ENCODE measurements around the gene RCOR1. TPM values are rescaled to one million over a fixed set of nuclear protein-coding genes. Genes with fewer than 3 reads are reported as not detected.

The RCOR1 gene
- total and polyA plus RNA-seq, 9 donors = 7.2 to 22.3 (median 18.3) TPM

DNA sequence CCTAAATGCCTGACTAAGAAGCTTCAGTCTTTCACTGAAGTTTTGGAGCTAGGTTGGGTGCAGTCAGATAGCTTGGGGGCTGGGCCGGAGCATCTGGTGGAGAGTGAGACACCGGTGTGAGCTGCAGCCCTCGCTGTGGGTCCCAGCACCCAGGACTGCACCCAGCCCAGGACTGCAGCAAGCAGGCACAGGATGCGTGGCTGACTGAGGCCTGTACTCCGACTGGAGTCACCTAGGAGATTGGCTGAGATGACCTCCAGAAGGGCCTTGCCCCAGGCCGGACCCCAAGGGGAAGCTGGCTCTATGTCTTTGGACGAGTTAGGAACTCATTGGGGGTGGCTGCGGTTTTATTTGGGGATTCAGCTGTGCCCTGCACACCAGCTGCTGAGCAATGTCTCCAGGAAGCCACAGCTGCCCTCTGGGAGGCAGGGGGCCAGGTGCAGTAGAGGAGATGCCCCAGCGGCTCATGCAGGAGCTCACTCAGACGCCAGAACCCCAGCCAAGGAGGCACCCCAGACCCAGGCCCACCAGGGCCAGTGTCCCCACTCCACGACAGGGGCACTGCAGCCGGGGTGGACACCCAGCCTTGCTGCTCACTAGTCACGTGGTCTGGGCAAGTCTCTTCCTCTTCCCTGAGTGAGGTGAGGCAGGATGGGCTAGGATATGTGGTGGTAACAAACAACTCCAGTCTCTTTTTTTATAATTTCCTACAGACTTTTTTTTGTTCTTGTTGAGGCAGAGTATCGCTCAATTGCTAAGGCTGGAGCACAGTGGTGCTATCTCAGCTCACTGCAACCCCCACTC, 31.8 kb upstream of the RCOR1 start:
- no peak for DNase-seq
- no peak overlapping the region for H3K27ac ChIP-seq
- H3K4me3 ChIP-seq = no peak overlapping the region
- intact Hi-C loops (cut with DNase I) = no loop called here
- TF ChIP-seq, protein P1, sequence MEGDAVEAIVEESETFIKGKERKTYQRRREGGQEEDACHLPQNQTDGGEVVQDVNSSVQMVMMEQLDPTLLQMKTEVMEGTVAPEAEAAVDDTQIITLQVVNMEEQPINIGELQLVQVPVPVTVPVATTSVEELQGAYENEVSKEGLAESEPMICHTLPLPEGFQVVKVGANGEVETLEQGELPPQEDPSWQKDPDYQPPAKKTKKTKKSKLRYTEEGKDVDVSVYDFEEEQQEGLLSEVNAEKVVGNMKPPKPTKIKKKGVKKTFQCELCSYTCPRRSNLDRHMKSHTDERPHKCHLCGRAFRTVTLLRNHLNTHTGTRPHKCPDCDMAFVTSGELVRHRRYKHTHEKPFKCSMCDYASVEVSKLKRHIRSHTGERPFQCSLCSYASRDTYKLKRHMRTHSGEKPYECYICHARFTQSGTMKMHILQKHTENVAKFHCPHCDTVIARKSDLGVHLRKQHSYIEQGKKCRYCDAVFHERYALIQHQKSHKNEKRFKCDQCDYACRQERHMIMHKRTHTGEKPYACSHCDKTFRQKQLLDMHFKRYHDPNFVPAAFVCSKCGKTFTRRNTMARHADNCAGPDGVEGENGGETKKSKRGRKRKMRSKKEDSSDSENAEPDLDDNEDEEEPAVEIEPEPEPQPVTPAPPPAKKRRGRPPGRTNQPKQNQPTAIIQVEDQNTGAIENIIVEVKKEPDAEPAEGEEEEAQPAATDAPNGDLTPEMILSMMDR (IDR thresholded peaks at IDR 0.05) = no peak
- TF ChIP-seq EP300 (IDR thresholded peaks at IDR 0.05) = no peak
- no peak for TF ChIP-seq POLR2A (IDR thresholded peaks at IDR 0.05)
- H3K4me1 ChIP-seq (ENCODE audit: insufficient read depth) = no peaks in the 10 kb centered on the region
- no peaks in the 10 kb centered on the region for H3K9me3 ChIP-seq
- no peaks in the 10 kb centered on the region for H3K36me3 ChIP-seq
- H3K27me3 ChIP-seq = no peaks in the 10 kb centered on the region
- 83 to 87% (median 85%) methylated on average over 14 of the region's 14 CpGs for WGBS, 3 donors

DNA sequence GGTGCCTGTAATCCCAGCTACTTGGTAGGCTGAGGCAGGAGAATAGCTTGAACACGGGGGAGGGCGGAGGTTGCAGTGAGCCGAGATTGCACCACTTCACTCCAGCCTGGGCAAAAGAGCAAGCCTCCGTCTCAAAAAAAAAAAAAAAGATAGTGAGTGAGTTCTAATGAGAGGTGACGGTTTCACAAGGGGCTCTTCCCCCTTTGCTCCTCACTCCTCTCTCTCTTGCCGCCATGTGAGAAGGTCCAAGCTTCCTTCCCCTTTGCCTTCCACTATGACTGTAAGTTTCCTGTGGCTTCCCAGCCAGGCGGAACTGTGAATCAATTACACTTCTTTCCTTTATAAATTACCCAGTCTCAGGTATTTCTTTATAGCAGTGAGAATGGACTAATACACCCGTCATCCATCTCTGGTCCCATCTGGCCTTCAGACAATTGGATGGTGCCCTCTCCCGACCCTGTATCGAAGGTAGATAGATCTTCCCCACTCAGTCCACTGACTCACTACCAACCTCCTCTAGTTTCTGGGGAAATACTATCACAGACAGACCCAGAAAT, 27.0 kb upstream of the RCOR1 start:
- no peaks in the 10 kb centered on the region for H3K27me3 ChIP-seq
- no peaks in the 10 kb centered on the region for H3K4me1 ChIP-seq (ENCODE audit: insufficient read depth)
- no peaks in the 10 kb centered on the region for H3K9me3 ChIP-seq
- H3K36me3 ChIP-seq = no peaks in the 10 kb centered on the region
- WGBS, 3 donors = 79 to 80% (median 80%) methylated on average over 10 of the region's 10 CpGs
- H3K27ac ChIP-seq = no peak overlapping the region
- DNase-seq = no peak
- no peak overlapping the region for H3K4me3 ChIP-seq
- intact Hi-C loops (cut with DNase I) = no loop called here
- no peak for TF ChIP-seq POLR2A (IDR thresholded peaks at IDR 0.05)
- no peak for TF ChIP-seq EP300 (IDR thresholded peaks at IDR 0.05)

DNA sequence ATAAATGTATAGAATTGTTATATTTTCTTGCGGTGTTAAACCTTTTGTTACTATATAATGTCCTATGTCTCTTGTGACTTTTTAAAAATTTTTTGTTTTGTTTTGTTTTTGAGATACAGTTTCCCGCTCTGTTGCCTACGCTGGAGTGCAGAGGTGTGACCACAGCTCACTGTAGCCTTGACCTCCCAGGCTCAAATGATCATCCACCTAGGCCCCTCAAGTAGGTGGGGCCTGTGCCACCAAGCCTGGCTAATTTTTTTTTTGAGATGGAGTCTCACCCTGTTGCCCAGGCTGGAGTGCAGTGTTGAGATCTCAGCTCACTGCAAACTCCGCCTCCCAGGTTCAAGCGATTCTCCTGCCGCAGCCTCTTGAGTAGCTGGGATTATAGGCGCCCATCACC, 26.5 kb upstream of the RCOR1 start:
- Histone ChIP-seq H3K4me1 (ENCODE audit: insufficient read depth) (no peaks in the 10 kb centered on the region), H3K36me3 (no peaks in the 10 kb centered on the region), H3K27ac (no peak overlapping the region), H3K4me3 (no peak overlapping the region), H3K27me3 (no peaks in the 10 kb centered on the region), H3K9me3 (no peaks in the 10 kb centered on the region)
- no peak for DNase-seq
- WGBS, 3 donors = 94 to 95% (median 95%) methylated on average over 7 of the region's 7 CpGs
- intact Hi-C loops (cut with DNase I) = no loop called here
- TF ChIP-seq POLR2A (IDR thresholded peaks at IDR 0.05) (no peak), EP300 (IDR thresholded peaks at IDR 0.05) (no peak)
- TF ChIP-seq, protein P1 (IDR thresholded peaks at IDR 0.05) = no peak

DNA sequence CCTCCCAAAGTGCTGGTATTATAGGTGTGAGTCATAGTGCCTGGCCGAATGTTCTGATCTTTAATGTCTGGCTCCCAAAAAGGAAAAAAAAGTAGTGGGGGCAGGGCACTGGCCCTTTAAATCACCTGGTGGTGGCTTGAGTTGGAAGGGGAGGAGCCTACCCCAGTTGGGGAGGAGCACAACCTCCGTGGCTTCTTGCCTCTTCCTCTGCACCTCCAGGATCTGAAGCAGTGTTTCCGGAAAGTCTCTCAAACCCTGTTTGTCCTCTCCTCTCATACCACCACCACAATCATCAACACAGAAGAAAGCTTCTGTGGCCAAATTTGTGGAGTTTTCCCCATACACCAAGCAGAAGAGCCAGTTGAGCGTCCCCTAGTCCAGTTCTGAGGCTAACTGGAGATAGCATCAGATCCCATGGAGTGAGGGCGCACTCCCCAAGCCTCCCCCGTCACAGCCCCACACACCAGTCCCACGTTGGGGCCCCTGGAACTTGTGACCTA, 24.3 kb upstream of the RCOR1 start:
- WGBS, 3 donors = 49 to 56% (median 49%) methylated on average over 7 of the region's 7 CpGs
- no peaks in the 10 kb centered on the region for H3K9me3 ChIP-seq
- no peaks in the 10 kb centered on the region for H3K27me3 ChIP-seq
- DNase-seq = no peak
- H3K36me3 ChIP-seq = no peaks in the 10 kb centered on the region
- H3K4me3 ChIP-seq = no peak overlapping the region
- no peak overlapping the region for H3K27ac ChIP-seq
- TF ChIP-seq POLR2A (IDR thresholded peaks at IDR 0.05) (no peak), EP300 (IDR thresholded peaks at IDR 0.05) (no peak)
- TF ChIP-seq, protein P1 (IDR thresholded peaks at IDR 0.05) = no peak
- intact Hi-C loops (cut with DNase I) = no loop called here
- no peaks in the 10 kb centered on the region for H3K4me1 ChIP-seq (ENCODE audit: insufficient read depth)

All from ovary (tissue), 9 donors.